Measurements from ENCODE around the gene HNMT.

The HNMT gene

GRCh38 chr2:137944714-137945113, 19.6 kb upstream of the HNMT start:
- no peaks in the 10 kb centered on the region for H3K9me2 ChIP-seq (replicated peaks; ENCODE audit: control insufficient read depth, low read length)
- H3K4me1 ChIP-seq (ENCODE audit: control insufficient read depth, low read length): no peaks in the 10 kb centered on the region
- no peak overlapping the region for H3K4me2 ChIP-seq (ENCODE audit: low read length)
- TF ChIP-seq EZH2phosphoT487 (IDR thresholded peaks at IDR 0.05; ENCODE audit: borderline replicate concordance, low read length) (no peak), CTCF (IDR thresholded peaks at IDR 0.05; ENCODE audit: low read depth, low read length, poor library complexity, severe bottlenecking) (no peak)
- no peak overlapping the region for H3K4me3 ChIP-seq (ENCODE audit: low read length)
- H3K9me3 ChIP-seq (ENCODE audit: control insufficient read depth, insufficient read depth, low read length): no peaks in the 10 kb centered on the region
- no peak overlapping the region for H3K27ac ChIP-seq (ENCODE audit: low read depth, low read length)
- H4K20me1 ChIP-seq (ENCODE audit: control insufficient read depth, insufficient read depth, low read depth, low read length): no peaks in the 10 kb centered on the region
- no peaks in the 10 kb centered on the region for H3K79me2 ChIP-seq (ENCODE audit: control insufficient read depth, low read length)
- H3F3A ChIP-seq (ENCODE audit: control insufficient read depth, insufficient read depth): no peaks in the 10 kb centered on the region
- H3K27me3 ChIP-seq (ENCODE audit: control insufficient read depth, low read length): no peaks in the 10 kb centered on the region
- H3K36me3 ChIP-seq (ENCODE audit: control insufficient read depth, low read length): no peaks in the 10 kb centered on the region

DNA sequence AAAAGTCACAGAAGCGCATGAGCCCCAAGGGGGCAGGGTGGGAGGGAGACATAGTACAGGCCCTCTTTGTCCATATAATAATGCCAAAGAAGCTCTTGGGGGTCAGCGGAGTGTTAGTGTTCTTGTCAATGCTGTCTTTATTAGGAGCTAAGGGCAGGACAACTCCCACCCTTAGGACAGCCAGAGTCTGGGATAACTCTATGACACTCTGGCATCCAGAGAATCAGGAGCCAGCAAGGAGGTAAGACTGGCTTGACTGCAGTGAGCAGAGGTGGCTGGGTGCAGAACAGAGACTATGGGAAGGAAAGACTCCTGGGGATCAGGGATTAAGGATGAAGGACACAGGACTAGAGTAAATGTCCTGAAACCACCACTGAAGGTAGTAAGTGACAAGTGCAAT, 19.0 kb upstream of the HNMT start:
- TF ChIP-seq EZH2phosphoT487 (IDR thresholded peaks at IDR 0.05; ENCODE audit: borderline replicate concordance, low read length): no peak
- no peak for TF ChIP-seq CTCF (IDR thresholded peaks at IDR 0.05; ENCODE audit: low read depth, low read length, poor library complexity, severe bottlenecking)
- Histone ChIP-seq H3K9me3 (ENCODE audit: control insufficient read depth, insufficient read depth, low read length) (no peaks in the 10 kb centered on the region), H3K27me3 (ENCODE audit: control insufficient read depth, low read length) (no peaks in the 10 kb centered on the region), H3K4me2 (ENCODE audit: low read length) (no peak overlapping the region), H3K36me3 (ENCODE audit: control insufficient read depth, low read length) (no peaks in the 10 kb centered on the region), H3K9me2 (replicated peaks; ENCODE audit: control insufficient read depth, low read length) (no peaks in the 10 kb centered on the region), H3K79me2 (ENCODE audit: control insufficient read depth, low read length) (no peaks in the 10 kb centered on the region), H3F3A (ENCODE audit: control insufficient read depth, insufficient read depth) (no peaks in the 10 kb centered on the region), H4K20me1 (ENCODE audit: control insufficient read depth, insufficient read depth, low read depth, low read length) (no peaks in the 10 kb centered on the region), H3K4me1 (ENCODE audit: control insufficient read depth, low read length) (no peaks in the 10 kb centered on the region), H3K27ac (ENCODE audit: low read depth, low read length) (no peak overlapping the region), H3K4me3 (ENCODE audit: low read length) (no peak overlapping the region)

DNA sequence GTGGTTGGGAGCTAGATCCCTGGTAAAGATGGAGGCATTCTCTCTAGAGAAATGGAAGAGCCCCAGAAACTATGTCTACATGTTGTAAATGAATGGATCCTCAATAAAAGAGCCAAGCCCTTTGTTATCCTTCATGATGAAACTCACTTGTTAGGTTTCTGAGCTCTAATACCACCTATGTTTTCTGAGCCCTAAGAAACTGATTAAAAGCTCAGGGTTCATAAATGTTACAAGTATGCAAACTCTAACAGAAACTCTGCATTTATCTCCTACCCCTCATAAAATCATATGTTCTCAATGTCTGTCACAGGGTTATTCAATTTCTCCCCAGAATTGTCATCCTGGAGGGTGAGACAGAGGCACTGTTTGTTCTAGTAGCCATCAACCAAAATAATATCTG, 18.0 kb upstream of the HNMT start:
- Histone ChIP-seq H3K4me2 (ENCODE audit: low read length) (no peak overlapping the region), H3K9me3 (ENCODE audit: control insufficient read depth, insufficient read depth, low read length) (no peaks in the 10 kb centered on the region), H3F3A (ENCODE audit: control insufficient read depth, insufficient read depth) (no peaks in the 10 kb centered on the region), H3K27me3 (ENCODE audit: control insufficient read depth, low read length) (no peaks in the 10 kb centered on the region), H3K9me2 (replicated peaks; ENCODE audit: control insufficient read depth, low read length) (no peaks in the 10 kb centered on the region), H3K4me1 (ENCODE audit: control insufficient read depth, low read length) (no peaks in the 10 kb centered on the region), H3K27ac (ENCODE audit: low read depth, low read length) (no peak overlapping the region), H3K36me3 (ENCODE audit: control insufficient read depth, low read length) (no peaks in the 10 kb centered on the region), H4K20me1 (ENCODE audit: control insufficient read depth, insufficient read depth, low read depth, low read length) (no peaks in the 10 kb centered on the region), H3K79me2 (ENCODE audit: control insufficient read depth, low read length) (no peaks in the 10 kb centered on the region), H3K4me3 (ENCODE audit: low read length) (no peak overlapping the region)
- no peak for TF ChIP-seq EZH2phosphoT487 (IDR thresholded peaks at IDR 0.05; ENCODE audit: borderline replicate concordance, low read length)
- no peak for TF ChIP-seq CTCF (IDR thresholded peaks at IDR 0.05; ENCODE audit: low read depth, low read length, poor library complexity, severe bottlenecking)
